ENCODE results near the gene CACNA1E. TPM values are rescaled to one million over a fixed set of nuclear protein-coding genes. Genes with fewer than 3 reads are reported as not detected.

The CACNA1E gene
- total RNA-seq, 1 donor from 2014 or later: 0.04 TPM

DNA sequence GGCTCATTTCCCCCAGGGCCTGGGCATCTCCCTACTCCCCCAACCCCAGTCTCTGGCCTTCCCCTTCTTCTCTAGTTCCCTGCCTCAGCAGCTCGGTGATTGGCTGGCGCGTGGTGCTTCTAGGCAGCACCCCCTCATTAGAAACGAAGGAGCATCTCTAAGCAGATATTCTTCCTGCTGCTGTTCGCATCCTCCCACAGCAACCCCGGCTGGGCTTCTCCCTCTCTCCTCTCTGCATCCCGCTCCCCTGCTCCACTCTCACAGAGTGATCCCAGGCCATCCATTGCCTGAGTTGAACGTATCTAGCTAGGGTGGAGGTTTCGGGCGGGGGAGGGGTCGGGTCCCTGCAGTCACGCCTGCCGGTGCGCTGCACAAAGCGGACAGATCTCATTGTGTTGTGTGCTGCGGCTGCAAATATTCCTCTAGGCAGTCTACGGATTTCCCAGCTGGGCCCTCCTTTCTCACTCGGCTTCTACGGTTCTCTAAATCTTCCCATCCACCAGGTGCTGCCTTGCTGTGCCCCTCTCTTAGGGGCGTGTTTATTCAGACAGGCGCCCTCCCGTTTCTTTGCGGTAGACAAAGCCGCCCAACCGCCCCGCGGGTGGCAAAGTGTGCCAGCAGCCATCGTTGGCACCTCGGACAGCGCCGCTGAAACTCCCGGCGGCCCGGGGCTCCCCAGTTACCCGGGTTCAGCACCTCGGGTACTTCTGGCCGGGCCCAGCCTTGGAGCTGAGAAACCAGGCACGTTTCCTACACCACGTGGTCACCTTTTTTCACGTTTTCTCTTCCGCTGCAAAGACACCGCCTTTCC, 2.2 kb downstream of the CACNA1E start:
- ATAC-seq: peak; percentile 42

- no peak for ATAC-seq
Measured at GRCh38 chr1:181486098-181486420, 2.7 kb downstream of the CACNA1E start.

DNA sequence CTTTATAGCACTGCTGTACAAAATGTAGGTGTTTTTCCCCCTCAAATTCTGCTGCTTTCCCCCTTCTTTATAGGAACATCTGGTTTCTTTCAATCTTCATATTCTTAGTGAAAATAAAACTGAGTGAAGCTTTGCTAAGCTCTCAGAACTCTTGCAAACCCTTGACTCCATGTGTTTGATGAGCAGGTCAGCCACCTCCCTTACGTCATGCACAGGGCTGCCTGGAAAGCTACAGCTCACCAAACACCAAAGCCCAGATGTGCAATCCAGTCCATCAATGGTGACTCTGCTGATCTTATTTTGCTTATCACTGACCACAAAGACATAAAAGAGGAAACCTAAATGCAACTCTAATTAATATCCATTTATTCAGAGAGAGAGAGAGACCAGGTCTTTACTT, 5.5 kb downstream of the CACNA1E start:
- no peak for ATAC-seq

DNA sequence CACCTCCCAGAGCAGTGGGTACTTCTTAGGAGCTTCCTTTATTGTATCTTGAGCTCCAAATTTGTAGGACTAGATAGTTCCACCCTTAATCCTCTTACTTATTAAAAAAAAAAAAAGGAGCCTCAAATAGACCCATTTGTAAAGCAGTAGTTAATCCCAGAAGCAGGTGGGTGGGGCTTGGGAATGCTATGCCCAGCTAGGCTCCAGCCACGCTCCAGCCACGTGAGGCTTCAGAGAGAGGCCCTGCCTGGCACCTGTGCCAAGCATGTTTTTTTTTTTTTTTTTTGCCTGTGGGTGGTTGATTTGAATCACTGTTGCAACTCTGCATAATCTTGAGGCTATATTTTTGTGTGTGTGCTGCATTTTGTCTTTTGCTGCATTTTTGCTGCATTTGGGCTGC, 7.0 kb downstream of the CACNA1E start:
- no peak for ATAC-seq

DNA sequence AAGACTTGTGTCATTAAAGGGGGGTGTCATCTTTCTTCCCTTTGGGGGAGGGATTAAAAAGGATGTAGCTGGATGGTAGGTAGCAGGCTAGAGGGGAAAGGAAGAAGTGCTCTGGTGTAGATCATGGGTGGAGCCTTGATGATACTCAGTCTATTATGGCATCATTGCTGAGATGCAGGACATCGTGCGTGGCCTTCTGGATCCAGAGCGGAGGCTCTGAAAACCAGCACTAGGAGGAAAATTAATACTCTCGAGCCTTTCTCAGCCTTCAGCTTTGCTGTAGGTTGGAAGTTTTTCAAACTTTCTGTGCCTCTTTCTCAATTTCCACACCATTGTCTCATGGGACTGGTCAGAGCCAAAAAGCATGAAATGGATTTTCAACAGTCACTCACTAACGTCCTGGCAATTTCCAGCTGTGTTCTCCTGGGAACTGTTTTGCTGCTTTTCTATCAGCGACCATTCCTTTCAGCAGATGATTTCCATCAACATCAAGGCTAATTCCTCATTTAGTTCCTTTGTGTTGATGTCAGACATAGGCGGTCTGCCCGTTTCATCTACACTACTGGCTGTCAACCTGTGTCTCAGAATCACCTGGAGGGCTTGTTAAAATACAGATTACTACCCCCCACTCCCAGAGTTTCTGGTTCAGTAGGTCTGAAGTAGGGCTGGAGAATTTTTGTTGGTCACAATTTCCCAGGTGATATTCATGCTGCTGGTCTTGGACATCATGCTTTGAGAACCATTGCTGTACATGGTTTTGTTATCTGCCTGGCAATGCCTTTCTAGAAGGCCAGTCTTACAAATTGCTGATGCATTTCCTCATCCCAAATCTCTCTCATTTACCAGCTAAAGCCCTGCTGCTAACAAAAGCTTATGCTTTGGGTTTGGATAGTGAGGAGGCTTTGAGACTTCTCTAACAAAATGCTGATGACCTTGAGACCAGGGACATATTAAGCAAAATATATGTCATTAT, 7.7 kb downstream of the CACNA1E start:
- ATAC-seq: no peak

DNA sequence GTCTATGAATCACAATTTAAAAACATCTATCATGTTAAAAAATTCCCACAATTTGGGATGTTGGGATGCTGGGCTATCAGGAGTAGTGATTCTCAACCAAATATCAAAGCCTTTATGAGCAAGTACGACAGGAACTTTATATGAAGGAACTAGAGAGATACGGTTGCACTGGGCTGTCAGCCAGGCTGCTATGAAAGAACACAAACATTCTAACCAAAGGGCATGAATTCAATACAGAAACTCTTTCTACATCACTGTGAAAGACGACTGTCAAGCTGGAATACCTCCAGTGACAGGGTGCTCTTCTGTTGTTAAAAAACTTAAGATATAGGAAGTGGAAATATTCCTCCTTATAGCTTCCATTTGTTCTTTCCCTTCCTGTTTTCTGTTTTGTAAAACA, 9.8 kb downstream of the CACNA1E start:
- ATAC-seq: no peak

DNA sequence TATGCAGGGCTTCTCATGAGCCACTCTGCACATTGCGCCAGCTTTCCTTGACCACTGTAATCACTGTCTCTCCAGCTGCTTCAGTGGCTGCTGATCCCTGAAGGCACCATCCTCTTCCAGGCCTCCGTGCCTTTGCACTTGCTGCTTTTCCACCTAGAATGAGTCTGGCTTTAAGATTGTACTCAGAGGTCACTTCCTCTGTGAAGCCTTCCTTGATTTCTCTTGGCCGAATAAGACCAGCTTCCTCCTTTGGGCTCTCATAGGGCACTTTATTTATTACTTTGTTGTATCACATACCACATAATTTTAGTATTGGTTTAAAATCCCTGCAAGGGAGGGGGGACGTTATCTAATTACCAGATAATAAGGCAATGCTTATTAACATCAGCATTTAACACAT, 10.6 kb downstream of the CACNA1E start:
- no peak for ATAC-seq

DNA sequence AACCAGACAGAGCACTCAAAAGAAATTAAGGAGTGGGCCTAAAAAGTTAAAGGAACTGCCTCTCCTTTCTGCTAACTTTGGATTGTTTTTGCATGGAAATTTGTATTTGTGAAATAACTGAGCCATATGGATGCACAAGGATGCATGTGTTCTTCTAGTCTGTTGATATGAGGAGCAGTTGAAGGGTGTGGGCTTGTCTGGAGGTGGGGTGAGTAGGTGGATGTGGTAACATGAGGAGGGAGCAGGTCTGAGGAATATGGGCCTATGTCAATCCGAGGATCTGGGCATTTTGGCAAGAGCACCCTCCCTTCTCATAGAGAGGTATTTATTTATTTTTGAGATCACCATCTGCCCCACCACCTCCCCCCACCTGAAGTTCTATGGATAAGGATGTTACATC, 13.4 kb downstream of the CACNA1E start:
- ATAC-seq: no peak

DNA sequence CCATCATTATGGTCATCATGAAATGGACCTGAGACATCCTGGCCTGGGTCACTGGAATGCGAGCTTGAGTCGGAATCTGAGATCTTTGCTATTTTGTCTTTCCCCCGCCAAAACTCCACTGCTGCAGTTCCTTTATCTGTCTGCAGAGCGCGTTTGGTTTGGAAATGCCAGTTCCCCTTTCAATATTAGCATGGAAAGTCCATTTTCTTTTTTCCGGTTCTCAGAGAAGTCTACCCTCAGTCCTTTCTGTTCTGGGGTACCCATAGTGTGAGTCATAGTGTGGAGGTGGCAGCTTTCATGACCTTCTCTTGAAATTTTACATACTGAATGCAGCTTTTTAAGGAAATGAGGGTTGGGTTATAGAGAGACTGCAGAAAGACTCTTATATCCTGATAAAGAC, 14.6 kb downstream of the CACNA1E start:
- ATAC-seq: no peak

GRCh38 chr1:181499825-181500224, 16.5 kb downstream of the CACNA1E start:
- peak; percentile 83 for ATAC-seq

DNA sequence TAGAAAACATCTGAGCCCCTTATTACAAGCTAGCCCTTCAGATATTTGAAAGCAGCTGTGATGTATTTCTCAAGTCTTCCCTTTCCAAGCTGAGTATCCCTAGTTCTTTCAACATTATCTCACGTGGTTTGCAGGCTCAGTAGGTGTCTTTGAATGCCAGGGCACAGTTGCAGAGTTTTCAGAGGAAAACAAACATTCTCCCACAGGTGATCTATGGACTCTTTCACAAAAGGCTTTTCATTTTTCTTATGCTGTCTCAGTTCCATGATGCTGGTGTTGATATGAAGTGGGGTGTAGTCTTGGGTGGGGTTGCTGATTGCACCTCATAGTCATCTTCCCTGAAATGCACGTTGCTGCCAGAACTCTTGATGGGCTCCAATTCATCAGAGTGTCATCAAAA, 17.3 kb downstream of the CACNA1E start:
- ATAC-seq: no peak

GRCh38 chr1:181501612-181502011, 18.3 kb downstream of the CACNA1E start:
- no peak for ATAC-seq

DNA sequence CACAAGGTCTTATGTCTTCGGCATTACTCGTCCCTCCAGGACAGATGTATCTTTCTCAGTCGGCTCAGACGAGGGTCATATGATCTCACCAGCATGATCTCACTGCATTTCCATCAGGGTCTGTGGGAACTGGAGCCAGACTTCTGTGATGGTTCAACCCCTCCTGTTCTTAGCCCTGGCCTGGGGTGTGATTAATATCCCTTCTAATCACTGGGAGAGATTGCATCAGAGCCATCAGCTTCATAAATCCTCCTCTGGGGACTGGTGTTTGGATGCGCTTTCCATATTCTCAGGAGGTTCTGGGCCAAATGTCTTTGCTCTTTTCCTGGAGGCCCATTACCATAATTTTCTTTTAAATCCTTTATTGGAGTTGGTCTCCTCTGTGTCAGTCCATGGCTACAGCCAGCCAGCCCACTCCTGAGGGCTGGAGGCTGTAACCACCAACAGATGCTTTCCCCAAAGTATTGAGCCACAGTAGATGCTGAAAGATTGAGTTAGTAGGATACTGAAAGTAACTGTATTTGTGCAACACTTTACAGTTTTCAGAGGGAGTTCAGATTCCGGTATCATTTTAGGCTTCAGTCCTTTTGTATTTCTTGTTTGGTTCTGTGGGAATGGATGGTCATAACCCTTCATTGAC, 20.0 kb downstream of the CACNA1E start:
- no peak for ATAC-seq

DNA sequence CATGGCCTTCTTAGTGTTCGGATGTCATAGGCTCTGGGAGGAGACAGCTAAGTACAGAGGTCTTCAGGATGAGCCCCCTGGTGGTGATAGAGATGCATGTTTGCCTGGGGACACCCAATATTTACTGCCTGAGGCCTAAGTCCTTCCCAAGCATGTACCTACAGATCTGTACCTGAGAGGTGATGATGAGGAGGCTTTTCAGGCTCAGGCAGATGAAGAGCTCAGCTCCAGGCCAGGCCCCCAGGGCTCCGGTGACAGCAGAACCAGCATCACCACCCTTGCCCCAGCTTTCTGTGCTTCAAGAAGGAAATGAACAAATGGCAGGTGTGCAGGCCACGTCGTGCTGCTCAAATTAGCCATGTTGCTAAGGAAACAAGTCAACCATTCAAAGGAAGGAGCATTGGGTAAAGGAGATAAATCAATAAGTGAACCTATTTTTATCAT, 21.1 kb downstream of the CACNA1E start:
- no peak for ATAC-seq

DNA sequence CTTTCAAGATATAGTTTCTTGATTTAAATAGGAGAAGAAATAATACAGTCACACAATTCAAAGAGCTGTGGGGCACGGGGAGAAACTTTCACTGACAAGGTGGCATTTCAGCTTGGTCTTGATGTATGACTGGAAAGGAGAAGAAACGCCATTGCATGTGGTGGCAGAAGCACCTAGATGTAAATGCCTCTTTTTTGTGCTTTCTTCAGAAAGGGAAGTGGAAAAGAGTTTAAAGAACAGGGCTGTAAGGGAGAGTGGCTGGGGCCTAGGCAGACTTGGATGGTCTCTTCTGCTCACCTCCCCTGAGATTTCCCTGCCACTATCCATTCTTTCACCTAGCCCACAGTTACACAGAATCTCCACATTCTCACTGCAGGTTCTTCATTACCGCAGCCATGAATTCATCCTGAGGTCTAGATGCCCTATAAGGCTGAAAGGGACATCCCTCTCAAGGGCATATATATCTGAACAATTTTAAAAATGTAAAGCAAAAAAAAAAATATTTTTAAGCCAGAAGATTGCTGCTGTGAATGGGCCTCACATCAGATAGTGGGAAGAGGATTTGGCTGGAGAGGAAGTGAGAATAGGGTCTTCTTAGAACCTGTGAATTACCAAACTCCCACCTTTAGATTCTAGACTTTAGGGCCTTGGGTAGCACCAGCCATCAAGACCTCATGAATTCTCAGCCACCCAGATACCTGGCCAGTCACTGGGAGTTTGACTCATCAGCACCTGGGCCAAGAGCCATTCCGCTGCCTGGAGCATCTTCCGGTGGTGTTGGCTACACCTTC, 23.4 kb downstream of the CACNA1E start:
- ATAC-seq: no peak

DNA sequence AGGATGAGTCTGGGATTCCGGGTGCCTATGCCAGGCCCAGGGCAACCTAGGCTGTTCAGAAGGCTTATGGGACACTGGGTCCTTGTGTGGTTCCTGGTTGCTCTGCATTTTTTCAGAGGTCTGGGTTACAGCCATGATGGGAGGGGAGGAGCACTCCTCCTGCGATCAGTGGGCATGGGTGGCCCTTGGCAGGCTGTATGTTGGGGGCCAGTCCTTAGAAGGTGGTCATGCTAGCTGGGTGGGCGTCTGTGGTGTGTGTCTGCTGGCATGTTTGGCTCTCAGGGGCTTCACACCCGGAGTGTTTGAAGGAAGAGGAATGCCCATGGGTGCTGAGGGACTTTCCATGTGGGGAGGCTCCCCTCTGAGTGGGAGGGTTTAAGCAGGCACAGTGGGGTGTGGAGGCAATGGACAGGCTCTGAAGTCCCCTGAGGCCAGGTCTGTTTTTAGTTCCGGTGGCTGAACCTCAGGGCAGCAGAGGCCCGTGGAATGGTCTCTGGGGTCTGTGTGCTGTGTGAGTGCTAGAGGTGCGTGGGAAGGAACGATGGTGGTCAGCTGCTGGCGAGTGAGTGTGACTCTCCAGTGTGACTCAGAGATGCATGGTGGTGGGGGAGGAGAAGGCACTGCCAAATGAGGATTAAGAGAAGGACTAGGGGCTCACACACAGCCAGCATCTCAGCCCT, 25.3 kb downstream of the CACNA1E start:
- no peak for ATAC-seq

- ATAC-seq: no peak
Measured at GRCh38 chr1:181513786-181514297, 30.5 kb downstream of the CACNA1E start.

DNA sequence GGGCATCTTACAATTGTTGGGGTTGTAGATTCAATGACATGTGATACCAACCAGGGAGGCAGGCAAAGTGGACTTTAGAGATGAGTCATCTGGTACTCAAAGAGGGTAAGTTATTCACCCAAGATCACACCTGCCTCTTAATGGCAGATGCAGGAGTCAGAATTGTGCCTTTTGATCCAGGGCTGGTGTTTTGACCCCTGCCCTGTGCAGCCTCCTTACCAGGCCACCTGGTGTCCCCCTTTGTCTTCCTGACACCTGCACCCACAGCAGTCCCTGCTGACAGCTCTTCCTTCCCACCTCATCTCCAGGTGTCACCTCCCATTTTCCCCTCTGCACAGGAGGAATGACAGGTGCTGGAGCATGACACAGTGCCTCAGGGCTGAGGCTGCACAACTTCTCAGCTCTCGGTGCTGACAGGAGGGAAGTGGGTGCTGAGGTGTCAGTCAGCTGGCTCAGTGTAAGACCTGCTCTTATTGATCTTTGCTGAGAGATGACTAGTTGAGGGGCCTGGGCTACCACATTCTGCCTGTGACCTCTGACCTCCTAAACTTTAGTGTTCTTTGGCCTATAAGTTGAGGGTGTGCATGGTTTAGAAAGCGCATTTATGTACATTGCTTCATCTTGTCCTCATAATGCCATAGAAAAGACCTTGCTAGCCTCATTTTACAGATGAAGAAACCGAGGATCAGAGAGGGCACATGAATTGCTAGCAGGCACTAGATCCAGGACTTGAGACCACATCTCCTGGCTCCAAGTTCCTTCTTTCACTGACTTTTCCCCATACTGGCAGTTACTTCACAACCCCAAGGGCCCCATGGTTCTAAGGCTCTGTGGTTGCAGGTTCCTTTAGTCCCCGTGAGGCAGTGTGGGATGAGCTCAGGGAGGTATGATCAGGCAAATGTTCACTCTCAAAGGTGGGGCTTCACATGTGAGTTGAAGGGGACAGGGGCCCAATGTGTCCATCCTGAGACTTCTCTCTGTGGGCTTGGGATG, 31.3 kb downstream of the CACNA1E start:
- ATAC-seq: no peak

- no peak for ATAC-seq
Measured at GRCh38 chr1:181516706-181517105, 33.4 kb downstream of the CACNA1E start.

DNA sequence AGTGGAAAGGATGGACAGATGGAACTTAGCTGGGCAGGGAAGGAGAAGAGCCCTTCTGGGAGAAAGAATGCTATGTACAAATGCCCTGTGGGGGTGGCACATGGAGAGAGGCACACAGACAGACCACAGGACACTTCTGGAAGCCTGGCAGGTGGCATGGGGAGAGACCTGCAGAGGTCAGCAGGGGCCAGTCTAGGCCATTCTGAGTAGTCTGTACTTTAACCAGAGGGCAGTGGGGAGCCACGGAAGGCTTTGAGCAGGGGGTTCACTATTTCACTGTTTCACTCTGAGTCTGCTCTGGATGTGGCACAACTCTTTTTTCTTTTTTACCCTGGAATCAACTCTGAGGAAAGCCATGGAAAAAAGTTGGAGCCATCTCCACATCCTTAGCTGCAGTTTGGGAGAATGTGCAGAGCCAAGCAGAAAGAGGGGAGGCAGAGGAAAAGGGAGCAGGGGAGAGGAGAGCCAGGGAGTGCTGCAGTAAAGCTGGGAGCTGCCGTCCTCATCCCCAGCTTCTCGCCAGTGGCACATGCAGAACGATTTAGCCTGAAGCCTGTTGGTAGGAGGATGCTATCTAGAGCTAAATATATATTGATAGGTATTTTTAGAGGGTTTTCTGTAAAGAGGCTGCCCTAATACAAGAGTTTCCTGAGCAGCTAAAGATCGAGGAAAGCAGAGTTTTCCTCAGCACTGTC, 34.0 kb downstream of the CACNA1E start:
- no peak for ATAC-seq

Data from esophagus mucosa (tissue), 1 donor.